GM19467 (cell line): ENCODE results near the gene DHX15.

ENCODE experiments used
- ATAC-seq: cut with Tn5 transposase; IDR thresholded peaks from one replicate; pipeline ENCODE4 v1.9.1; 2021; ENCODE audit warnings: mild to moderate bottlenecking, moderate library complexity; ENCODE audit not compliant: unreplicated experiment

Gene DHX15

DNA sequence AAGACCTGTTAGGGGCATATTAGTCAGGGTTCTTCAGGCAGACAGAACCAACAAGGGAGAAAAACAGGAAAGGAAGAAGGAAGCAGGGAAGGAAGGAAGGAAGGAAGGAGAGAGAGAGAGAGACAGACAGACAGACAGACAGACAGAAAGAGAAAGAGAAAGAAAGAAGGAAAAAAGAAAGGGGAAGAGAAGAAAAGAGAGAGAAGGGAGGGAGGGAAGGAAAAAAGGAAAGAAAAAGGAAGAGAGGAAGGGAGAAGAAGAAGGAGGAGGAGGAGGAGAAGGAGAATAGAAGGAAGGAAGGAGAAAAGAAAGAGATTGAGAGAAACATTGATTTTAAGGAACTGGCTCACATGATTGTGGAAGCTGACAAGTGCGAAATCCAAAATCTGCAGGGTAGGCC lies 89.0 kb downstream of the DHX15 start:
- no peak for ATAC-seq

DNA sequence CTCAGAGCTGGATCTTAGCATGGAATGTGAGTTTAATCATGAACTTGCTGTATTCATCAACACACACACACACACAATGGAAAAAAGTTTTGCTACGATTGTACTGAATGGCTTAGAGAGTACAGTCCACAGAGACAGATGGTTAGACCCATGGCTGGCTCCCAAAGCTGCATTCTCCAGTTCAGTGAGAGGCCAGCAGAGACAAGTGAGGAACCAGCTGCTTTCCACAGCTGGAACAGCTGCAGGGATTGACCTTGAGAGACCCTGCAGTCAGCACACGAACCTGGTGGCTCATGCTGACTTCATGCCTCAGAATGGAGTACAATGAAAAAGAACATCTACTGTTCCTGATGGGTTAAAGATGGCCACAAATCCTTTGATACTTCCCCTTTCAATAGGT lies 94.5 kb downstream of the DHX15 start:
- ATAC-seq: no peak

DNA sequence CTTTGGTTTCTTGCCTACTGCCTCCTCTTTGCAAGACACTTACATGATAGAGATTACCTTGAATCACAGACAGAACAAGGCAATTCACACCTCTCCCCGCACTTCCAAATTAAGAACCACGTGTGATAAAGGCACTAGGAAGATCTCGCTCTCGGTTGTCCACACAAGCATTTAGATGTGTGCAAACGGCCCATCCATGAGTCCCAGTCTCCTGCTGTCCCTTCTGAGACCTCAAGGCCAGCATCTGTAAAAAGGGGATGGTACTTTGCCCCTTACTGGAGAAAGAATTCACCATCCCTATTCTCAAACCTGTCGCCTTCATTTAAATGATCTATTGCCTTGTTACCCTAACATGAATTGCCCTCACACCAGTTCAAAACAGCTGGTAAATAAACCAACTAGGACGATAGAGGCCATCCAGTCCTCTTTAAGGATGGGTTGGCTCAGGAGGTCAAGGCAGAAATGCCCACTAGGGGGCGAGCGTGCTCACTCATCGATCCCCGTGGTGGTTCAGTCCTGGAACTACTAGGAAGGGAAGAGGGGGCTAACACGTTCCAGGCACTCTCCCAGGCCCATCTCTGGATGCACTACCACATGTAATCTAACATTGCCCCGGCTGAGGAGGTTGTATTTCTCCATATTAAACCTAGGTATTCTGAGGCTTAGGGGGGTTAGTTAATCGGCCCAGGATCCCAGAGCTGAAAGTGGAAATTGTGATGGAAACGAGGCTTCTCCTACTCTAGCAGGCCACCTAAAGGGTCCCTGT lies 95.8 kb downstream of the DHX15 start:
- peak; percentile 82 for ATAC-seq

DNA sequence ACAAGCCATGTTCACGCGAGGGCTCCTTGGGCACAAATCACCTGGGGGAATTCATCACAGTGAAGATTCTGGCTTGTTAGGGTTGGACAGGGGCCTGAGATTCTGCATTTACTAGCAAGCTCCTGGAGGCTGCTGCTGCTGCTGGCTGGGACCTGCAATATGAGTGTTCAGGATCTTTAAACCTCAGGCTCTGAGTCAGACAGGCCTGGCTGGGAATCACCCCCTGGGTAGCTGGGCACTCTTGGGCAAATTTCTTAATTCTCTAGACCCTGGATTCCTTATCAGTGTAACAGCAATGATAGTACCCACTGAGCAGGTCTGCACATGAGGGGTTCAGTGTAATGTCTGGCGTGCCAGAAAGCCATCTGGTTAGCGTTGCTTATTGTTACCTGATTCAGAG lies 101.5 kb downstream of the DHX15 start:
- ATAC-seq: no peak

- ATAC-seq: no peak
Observed at GRCh38 chr4:24477919-24478318, 106.4 kb downstream of the DHX15 start.
